ENCODE data around the gene ZNF124.

ZNF124 gene

GRCh38 chr1:247105966-247106365 lies 65.9 kb downstream of the ZNF124 start:
- no peak for DNase-seq (ENCODE audit: low read depth)
- H3K4me3 ChIP-seq (ENCODE audit: low read depth, low read length), result no peak overlapping the region
- no peak for TF ChIP-seq CTCF (conservative IDR thresholded peaks at IDR 0.05; ENCODE audit: low read depth, low read length)
